Inflammatory macrophage treated with lipopolysaccharide for 1 hour (primary cell): ENCODE measurements around the gene NCK1.

Experiments used
- DNase-seq, 2 donors: peaks; one replicate each; pipeline ENCODE4 v3.0.0-alpha.2; 2020 to 2022

Gene NCK1

DNA sequence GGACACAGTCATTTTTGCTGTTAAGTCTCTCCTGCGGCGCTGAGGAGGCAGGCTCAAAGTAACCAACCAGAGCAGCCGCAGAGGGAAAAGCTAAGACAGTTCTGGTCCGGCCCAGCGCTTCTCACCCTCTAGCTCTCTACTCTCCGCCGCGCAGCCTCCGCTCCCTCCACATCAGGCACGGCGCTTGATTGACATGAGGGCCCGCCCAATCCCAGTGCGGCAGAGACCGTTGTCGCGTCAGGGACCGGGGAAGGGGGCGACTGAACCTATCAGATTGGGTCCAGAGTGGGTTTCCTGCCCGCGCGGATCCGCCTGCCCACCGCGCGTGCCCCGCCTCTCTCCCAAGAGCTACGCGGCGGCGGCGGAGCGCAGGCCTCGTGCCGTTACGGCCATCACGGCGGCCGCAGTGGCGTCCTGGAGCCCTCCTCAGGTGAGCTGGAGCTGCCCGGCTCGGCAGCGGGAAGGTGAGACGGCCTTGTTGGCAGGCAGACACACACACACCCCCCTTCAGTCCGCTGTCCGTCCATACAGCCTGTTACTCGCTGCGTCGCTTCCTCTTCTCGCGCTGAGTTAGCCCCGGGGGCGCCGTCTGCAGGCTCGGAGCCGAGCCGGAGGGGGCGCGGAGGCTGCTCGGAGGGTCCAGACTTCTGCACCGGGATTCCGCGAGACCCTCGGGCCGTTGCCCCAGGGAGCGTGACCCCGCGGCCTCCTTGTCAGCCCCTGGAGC, at the start of gene NCK1:
Gene NCK1, plus strand, starts transcription at position 319 of the 727 bp plus-strand sequence. CDS start 65,794 bp downstream, outside the sequence.
- DNase-seq, result peak; percentile 97

DNA sequence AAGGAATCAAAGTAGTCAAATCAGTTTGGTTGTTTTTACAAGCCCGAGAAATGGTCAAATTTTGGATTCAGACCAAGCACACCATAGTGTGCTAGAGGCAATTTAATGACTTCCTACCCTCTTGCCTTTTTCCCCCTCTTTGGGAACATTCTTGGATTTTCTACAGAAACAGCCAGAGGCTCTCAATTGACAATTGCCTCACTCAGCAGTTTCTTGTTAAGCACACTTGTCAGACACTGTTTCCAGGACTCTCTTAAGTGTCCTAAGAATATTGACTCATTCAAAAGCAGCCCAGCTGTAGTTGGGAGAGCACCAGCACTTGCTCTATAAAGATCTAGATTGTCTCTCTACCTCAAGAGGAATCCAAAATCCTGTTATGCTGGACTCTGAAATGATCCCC, 44.6 kb upstream of the NCK1 start:
- DNase-seq, result no peak

DNA sequence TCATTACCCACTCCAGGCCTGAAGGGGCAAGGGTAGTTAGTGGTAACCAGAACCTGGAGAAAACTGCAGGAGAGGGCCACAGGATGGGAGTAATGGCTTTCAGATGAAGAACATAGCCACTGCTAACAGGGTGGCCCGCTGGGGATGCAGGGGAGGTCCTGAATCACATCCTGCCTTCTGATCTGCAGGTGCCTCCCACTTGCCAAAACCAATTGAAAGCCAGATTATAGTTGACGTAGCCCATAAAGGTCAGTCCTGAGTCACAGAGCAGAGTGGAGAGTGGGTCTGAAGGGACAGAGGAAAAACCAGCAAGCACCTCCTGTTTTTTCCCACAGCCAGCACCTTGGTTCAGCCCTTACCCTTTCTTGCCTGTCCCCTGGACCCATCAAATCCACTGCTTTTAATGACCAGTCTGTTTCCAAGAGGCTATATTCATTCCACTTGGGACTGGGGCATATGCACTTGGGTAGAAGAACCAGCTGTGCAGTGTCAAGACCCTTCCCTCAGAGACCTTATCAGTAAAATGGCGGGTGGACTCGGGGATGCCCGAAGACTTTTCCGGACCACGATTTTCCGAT, 43.7 kb upstream of the NCK1 start:
- no peak for DNase-seq

DNA sequence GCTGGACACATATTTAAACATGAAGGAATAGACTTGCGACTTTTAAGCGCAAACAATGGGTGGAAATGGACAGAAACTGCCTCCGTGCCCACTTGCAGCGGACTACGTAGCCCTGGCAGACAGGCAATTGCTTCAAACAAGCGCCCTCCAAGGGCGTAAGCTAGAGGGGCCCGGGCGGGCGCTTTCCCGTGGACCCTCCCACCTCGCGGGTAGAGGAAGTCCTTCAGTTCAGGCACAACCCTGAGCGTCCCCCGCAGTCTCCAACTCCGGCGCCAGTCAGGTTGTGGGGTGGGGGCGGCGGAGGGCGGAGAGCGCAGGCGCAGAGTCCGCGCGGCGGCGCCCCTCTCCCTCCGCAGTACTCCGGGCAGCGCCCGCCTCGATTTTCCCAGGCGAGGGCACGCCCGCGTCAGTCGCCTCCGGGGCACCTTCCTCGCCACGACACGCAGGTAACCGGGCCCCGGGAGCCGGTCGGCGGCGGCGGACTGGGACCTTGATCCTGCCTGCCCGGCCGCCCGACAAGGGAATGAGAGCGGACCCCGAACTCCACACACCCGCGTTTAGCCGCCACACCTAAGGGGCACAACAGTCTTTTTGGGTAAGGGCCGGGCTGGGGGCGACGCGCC, 43.1 kb upstream of the NCK1 start, which contains the start of gene SLC35G2:
Gene SLC35G2, plus strand, starts transcription at position 358 of the 623 bp plus-strand sequence. CDS start 35,335 bp downstream, outside the sequence.
- no peak for DNase-seq

DNA sequence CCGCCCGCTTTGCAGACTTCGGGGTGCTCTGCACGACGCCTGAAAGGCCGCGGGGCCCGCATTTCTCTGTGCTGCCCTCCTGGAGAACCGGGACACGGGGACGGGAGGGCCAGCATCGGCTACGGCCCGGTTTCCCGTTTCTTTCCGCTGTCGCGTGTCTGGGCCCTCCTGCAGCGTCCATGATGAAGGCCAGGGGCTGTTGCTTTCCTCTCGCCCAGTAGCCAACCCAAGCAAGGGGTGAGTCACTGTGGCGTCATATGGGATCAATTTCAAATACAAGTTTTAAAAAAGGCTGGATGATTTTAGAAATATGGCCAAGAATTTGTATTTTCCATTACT, 42.6 kb upstream of the NCK1 start:
- no peak for DNase-seq

DNA sequence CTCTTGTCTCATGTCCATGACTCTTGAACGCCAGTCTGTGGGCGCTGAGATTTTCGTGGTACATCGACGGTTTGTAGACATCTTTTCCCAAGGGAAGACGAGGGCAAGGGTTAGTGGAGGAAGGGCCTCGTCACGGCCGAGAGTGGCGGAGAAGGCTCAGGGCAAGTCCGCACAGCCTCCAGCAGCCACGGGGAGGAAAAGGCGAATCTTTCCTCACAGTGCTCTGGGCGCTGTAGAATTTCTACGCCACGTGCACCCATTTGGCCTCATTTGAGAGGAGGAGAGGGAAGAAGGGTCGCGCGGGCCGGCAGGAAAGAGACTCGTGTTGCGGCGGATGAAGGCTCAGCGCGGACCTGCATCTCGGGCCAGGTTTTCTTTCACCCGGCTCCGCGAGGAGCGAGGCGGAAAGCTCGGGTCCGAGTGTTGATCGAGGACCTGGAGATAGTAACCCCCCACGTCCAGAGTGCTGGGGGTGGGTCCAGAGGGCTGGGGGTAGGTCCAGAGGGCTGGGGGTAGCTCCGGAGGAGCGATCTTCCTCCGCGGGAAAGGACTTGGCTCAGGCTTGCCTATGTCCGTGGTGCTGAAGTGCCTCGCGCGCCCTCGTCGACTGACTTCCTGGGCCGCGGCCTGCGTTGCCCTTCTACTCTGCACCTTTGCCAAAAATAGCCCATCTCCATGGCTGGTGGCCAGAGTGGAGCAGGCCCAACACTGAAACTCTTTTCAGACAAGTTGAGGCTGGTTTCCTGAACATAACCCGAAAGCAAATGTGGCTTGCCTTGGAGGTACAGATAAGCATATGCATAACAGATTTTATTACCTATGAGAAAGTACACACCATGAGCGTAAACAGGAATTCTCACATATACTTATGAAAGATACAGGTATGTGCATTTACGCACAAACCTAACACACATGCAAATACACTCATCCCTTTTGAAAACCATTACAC, 42.0 kb upstream of the NCK1 start:
- peak in 1 of 2 donors; percentile 14 for DNase-seq

DNA sequence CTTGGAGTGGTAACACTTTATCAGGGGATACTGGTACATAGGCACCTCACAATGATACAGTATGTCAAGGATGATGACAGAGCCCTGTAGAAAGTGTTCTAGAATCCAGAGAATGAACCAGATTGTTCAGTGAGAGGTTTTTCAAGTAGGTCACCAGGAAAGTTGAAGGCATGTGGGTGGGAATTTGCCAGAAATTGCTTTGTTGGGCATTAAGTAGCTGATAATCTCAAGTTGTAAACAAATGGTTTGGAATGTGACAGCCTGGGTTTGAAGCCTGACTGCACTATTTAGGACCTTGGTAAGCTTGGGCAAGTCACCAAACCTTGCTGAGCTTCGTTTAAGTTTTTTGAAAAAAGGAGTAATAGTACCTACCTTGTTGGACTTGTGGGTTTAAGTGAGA, 30.5 kb upstream of the NCK1 start:
- no peak for DNase-seq

DNA sequence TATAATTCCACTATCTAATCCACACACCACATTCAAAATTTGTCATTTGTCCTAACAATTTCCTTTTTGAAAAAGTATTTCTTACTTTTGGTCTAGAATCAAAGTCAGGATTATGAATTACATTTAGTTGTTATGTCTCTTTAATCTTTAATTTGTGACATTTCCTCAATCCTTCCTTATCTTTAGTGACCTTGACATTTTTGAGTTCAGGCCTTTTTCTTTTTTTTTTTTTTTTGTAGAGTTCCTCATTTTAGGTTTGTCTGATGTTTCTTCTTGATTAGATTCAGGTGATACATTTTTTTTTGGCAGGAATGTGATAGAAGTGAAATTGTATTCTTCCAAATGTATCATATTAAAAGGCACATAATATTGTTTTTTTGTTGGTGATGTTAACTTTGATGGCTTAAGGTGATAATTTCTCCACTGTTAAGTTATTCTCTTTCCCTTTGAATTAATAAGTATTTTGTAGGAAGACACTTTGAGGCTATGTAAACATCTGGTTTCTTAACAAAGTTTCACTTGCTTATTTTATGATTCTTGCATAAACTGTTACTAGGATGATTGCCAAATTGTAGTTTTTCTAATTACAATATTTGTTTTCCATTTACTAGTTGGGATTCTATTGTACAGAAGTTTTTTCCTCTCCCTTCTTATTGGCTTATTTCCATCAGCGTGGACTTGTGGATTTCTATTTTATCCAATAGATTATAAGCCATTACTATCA, 26.8 kb upstream of the NCK1 start:
- DNase-seq, result no peak

DNA sequence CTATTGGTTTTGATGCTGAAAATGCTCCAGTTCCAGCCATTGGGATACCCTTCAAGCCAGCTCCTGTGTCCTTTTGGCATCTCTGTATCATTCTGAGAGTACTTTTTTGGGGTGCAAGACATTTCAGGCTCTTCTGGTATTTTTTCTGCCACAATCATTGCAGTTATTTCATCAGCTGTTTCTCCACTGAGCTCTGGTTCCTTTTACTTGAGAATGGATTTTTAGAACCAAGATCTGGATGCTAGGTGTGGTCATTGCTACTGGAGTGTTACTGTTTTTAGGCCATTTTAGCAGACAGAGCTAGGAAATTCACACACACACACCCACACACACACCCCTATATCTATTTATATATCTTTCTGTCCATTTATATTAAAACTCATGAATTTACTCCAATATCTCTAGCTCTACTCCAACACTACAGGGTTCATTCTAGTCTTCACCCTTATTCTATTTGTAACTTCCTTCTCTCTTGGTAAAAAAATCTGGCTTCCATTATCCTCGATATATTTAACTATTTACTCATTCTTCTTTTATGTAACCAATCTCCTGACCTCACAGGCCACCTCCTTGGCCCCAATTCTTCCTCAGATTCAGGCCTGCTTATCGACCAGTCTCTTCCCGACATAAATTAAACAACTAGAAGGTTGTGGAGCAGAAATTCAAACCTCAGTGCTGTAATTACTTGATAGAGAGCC, 26.0 kb upstream of the NCK1 start:
- DNase-seq, result no peak

DNA sequence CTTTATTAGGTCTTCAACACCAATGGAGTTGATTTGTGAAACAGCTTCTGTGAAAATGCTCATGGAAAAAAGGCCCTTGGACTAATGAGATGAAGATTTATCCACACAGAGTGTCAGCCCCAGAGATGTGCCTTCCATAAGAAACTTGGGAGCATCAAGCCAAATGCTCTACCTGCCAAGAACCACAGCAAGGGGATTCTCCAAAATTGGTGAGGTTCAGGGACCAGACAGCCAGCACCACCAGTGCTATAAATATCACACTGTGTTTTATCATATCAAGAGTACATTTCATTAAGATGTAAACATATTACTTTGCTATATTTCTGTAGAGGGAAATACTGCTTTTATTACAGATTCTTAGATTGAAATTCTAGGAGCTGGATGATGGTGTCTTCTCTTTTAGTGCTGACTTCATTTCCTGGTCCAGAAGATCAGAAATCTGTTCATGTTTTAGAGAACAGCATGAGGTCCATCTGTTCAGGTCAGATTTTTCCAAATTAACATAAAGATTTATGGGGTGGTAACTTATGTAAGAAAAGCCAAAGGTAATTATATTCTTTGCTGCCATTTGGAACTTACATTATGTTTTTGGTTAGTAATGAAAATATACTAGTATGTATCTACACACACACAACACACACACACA, 25.4 kb upstream of the NCK1 start:
- DNase-seq, result no peak

DNA sequence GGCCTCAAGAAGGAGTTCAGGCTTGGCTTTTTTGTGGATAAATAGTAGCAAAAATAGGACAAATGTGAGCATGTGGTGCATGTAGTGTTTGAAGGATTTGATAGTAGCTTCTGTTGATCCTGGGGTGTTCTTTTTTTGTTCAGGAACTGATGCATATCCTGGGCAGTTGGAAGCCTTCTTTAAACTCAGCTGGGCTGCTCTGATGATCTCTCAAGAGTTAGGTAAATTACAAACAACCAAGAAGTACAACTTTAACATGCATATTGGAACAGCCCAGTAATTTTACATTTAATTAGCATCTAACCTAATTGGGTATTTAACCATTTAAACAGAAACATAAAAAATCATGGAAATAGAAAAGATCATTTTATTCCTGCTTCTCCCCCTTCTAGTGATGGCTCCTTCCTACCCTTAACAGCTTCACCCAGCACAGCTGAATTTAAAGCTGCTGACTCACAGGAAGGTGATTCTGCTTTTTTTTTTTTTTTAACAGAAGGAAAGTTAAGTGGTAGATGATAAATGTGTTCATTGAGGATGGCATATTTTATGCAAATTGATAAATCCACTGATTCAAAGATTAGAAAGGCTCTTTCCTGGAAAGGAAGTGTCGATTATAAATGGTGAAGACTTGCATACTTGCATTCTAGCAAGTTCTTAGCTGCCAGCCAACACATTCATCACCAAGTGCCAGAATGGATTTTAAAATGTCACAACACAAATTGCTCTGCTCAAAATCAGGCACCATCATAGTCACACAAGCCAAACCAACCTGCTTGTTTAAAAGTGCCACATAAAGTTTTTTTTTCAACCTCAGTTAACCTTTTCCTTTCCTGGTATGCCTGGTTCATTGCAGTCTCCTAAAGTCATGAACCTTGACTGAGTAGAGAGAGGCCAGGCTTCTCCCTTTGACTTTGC, 23.1 kb upstream of the NCK1 start:
- DNase-seq, result no peak

DNA sequence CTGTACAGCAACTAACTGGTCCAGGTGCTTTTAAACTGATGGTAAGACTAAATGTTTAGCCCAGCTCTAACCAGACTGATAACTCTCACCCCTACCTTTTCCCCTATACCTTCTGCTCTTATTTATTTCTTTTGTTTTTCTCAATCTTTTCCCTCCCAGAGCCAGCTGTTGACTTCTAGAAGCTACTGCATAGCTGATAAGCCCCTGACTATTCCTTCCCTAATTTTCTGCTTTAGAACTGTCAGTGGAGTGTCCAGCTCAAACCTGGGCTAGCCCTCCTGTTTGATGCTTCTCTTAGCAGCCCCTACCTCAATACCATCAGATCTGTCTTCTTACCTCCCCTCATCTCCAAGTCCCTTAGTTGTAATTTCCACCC, 22.5 kb upstream of the NCK1 start:
- no peak for DNase-seq

DNA sequence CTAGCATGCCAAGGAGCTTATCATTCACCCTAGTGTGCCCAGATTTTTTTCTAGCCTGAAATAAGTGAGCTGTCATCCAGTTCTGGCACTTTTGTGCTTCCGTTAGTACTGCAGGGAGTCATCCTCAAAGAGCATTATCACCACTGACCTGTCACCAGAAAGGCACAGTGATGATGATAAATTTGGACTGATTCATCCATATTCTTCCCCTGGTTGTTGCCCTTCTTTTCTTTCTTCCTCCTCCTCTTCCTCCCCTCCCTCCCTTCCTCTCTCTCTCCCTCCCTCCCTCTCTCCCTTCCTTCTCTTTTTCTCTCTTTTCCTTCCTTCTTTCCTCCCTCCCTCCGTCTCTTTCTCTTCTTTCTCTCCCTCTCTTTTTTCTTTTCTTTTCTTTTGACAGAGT, 21.8 kb upstream of the NCK1 start:
- DNase-seq, result no peak

DNA sequence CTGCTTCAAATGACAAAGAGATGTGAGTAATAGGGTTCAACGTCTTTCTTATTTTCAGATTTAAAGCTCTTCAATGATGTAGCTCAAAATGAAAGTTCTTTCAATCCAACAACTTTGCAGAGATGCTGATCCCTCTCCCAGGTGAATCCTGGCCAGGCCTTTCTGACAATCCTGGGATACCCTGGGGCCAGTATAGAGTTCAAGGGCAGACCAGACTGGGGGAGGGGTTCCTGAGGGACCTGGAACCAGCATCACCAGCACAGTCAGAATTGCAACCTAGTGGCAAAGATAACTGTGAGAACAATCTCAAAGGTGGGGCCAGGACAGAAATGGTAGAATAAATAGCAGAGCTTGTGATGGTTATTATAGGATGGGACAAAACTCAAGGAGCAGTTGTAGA, 19.7 kb upstream of the NCK1 start:
- no peak for DNase-seq

DNA sequence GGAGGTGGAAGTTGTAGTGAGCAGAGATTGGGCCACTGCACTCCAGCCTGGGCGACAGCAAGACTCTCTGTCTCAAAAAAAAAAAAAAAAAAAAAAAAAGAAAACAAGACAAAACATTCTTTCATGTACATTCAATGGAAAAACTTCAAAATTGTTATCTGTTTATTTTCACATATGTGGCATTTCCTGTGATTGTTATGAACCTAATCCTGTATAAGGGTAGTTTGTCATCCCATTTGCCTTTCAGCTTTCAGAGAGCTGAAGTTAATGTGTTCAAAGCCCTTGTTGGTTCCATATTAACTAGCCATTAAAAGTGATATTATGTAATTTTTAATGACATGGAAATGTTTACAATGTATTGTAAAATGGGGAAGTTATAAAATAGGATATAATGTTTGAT, 17.3 kb upstream of the NCK1 start:
- DNase-seq, result no peak

DNA sequence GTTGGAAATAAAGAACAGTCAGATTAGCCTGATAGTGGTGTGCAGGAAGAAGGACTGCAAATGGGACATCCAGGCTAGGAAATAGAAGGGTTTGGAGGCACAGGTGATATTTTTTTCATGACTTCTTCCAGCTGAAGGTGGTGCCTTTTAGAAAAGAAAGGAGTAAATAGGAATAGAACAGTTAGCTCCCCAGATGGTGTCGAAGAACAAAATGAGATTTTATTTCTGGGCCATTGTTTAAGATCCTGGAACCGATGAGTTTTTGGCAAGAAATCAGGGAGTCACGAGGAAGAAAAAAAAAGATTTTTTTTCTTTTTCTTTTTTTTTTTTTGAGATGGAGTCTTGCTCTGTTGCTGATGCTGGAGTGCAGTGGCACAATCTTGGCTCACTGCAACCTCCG, 9.8 kb upstream of the NCK1 start:
- no peak for DNase-seq

DNA sequence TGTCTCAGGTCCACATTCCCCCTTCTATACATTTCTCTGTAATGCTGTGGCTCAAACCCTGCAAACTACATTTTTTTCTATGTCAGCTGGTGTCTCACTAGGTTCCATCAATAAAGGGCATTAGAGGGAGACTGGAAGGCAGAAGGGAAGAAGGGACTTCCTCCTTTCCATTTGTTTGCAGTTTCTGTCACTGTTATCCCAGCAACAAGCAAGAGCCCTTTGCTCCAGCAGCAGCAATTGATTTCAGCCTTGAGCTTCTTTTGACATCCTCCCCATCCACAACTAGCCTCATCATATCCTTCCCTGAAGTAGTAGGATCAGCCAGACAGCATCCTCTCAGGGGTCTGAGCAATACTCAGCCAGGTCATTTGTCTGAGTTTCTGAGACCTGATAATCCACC, 5.3 kb upstream of the NCK1 start:
- DNase-seq, result peak; percentile 17 to 39

DNA sequence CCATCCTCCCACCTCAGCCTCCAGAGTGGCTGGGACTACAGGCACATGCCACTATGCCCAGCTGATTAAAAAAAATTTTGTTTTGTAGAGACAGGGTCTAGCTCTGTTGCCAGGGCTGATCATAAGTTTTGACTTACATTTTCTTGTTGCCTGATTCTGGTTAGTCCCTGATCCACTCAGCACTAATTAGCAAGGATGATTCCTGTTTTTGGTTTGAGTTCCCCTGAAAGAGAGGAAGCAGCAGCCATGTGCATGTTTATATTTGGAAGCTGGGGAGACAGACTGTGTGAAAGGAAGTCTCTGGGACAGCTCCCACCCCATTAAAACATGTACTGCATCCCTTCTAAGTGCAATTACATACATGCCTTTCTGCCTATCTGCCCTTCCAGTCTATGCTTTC, 3.6 kb upstream of the NCK1 start:
- DNase-seq, result peak; percentile 77 to 95

DNA sequence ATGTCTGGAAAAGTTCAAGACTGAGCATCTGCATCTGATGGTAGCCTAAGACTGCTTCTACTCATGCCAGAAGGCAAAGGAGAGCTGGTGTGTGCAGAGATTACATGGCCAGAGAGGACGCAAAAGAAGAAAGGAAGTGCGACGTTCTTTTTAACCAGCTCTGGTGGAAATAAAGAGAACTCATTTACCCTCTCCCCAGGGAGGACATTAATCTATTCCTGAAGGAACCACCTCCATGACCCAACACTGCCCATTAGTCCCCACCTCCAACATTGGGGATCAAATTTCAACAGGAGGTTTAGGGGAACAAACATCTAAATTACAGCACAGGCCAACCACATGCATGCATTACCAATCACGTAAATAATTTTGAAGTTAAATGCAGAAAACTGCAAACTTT, 1.5 kb upstream of the NCK1 start:
- DNase-seq, result no peak

DNA sequence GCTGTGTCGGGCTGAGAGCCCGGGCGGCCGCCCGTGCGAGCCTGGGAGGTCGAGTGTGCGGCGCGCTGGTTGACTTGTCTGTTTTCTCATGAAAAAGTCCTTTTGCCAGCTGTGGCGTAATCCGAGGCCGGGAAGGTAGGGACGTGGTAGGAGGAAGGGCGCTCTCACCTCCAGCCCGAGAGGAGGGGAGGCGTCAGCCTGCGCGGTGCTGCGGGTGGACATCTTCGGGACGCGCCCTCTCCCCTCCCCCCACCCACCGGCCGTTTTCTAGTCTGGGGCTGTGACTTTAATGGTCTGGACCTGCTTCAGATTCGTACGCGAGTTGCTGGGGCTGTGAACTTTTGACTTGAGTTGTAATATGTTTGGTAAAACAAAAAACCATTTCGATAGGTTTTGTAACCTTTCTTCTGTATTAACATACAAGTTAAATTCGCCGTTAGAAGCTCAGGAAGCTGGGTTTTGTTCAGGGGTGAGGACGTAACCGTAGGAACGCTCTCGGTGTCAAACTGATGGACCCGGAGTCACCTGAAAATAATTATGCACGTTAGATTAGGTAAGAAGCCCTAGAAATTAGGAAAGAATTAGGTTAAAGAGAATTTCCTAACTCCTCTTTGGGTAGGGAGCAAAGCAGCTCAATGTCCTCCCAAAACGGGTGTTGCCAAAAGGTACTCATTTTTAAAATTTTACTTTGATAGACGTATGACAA, 762 bp downstream of the NCK1 start:
- peak; percentile 17 to 30 for DNase-seq
